Stomach (tissue), 4 donors: Measurements from ENCODE around the gene SEMA7A.

ENCODE experiments used
- POLR2AphosphoS5 ChIP-seq, 3 donors: sonication (generic); formaldehyde crosslinking; IDR thresholded peaks; one replicate each; pipeline ENCODE4 v1.6.1; 2016; ENCODE audit warnings: antibody characterized with exemption in 3 of 3
- TF ChIP-seq, protein P1 (sequence below), 7 experiments: fragments of 450-650 bp in 4 of 7; fragments of 200-600 bp in 3 of 7; sonication (generic) in 3 of 7; IDR thresholded peaks; one replicate each; pipeline ENCODE4 v1.5.1; 2016 to 2019; ENCODE audit warnings: antibody characterized with exemption in 7 of 7, control low read depth in 2 of 7, mild to moderate bottlenecking in 1 of 7

GRCh38 chr15:74381481-74381880 is 52.3 kb downstream of the SEMA7A start:
- TF ChIP-seq, protein P1, sequence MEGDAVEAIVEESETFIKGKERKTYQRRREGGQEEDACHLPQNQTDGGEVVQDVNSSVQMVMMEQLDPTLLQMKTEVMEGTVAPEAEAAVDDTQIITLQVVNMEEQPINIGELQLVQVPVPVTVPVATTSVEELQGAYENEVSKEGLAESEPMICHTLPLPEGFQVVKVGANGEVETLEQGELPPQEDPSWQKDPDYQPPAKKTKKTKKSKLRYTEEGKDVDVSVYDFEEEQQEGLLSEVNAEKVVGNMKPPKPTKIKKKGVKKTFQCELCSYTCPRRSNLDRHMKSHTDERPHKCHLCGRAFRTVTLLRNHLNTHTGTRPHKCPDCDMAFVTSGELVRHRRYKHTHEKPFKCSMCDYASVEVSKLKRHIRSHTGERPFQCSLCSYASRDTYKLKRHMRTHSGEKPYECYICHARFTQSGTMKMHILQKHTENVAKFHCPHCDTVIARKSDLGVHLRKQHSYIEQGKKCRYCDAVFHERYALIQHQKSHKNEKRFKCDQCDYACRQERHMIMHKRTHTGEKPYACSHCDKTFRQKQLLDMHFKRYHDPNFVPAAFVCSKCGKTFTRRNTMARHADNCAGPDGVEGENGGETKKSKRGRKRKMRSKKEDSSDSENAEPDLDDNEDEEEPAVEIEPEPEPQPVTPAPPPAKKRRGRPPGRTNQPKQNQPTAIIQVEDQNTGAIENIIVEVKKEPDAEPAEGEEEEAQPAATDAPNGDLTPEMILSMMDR (IDR thresholded peaks at IDR 0.05), result no peak
- TF ChIP-seq POLR2AphosphoS5 (IDR thresholded peaks at IDR 0.05), result no peak
